Amygdala (tissue), 56 donors: ENCODE results near the gene NUDT13.
"Not testable (repeated sequence)": the region's sequence is repeated elsewhere in the genome, so short reads cannot be mapped to it uniquely, and the experiment has no call there.

Experiments used
- DNase-seq, 56 donors: peaks; one replicate each; lab custom pipeline; 2025; lab: John Stamatoyannopoulos, UW

Gene NUDT13

DNA sequence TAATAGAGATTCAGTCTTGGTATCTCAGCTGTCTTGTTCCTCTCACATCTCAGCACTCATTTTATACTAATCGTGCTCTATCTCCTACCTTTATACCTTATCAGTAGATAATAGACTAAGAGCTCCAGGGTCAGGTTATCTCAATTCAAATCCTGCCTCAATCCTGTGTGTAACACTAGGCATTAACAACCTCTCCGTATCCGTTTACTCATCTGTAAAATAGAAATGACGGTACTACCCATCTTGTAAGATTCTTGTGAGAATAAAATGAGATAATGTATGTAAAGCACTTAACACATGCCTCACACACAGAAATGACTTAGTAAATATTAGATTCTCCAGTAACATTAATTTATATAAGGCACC, 13.0 kb upstream of the NUDT13 start:
- DNase-seq, result no peak

DNA sequence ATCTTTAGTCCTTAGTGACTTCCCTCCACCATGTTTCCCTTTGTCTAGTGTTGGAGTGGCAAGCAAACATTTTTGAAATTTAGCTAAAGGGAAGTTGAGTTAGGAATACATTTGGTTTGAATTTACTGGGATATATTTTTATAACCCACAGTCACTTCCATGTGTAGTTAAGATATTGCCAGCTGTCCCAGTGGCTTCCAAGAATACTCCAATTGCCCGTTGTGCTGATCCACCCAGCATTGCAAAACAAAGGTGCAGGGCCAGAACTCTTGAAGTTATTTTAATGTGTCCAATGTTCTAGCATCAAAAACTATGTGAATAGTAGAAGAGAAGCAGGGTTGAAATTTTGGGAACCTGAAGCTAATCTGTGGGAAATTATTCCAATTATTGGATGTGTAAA, 11.1 kb upstream of the NUDT13 start:
- no peak for DNase-seq

DNA sequence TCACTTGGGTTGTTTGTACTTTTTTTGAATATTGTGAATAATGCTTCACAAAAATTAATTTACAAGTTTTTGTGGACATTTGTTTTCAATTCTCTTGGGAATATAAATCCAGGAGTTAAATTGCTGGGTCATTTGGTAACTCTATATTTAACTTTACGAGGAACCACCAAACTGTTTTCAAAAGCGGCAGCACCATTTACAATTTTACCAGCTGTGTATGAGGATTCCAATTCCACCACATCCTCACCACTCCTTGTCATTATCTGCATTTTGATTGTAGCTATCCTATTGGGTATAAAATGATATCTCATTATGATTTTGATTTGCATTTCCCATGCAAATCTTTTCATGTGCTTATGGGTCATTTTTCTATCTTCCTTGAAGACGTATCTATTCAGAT, 4.0 kb upstream of the NUDT13 start:
- DNase-seq, result no peak

DNA sequence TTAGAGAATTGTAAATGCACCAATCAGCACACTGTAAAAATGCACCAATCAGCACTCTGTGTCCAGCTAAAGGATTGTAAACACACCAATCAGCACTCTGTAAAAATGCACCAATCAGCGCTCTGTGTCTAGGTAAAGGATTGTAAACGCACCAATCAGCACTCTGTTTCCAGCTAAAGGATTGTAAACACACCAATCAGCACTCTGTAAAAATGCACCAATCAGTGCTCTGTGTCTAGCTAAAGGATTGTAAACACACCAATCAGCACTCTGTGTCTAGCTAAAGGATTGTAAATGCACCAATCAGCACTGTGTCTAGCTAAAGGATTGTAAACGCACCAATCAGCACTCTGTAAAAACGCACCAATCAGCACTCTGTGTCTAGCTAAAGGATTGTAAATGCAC, 1.0 kb upstream of the NUDT13 start:
- DNase-seq, result not testable (repeated sequence)

DNA sequence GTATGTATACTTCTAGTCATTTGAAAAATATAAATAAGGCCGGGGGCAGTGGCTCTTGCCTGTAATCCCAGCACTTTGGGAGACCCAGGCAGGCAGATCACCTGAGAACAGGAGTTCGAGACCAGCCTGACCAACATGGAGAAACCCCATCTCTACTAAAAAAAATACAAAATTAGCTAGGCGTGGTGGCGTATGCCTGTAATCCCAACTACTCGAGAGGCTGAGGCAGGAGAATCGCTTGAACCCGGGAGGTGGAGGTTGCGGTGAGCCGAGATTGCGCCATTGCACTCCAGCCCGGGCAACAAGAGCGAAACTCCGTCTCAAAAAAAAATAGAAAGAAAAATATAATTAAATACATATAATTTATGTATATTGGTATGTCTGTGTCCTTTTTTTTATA, 1.8 kb downstream of the NUDT13 start:
- DNase-seq, result not testable (repeated sequence)

DNA sequence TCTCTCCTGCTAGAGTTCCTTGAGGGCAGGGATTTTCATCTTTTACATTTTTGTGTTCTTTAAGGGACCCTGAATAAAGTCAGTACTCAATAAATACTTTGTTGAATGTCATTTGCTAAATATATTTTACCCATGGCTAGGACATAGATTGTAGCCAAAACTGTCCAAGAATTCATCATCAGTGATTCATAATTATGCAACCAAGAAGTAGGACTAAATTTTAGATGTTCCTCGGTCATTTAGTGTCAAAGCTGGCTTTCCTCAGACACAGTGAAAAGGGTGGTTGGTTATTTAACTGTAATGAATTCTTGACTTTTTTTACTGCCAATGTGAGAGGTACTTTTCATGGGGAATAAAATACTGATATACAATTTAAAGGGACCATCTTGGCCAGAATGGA, 3.3 kb downstream of the NUDT13 start:
- no peak for DNase-seq

DNA sequence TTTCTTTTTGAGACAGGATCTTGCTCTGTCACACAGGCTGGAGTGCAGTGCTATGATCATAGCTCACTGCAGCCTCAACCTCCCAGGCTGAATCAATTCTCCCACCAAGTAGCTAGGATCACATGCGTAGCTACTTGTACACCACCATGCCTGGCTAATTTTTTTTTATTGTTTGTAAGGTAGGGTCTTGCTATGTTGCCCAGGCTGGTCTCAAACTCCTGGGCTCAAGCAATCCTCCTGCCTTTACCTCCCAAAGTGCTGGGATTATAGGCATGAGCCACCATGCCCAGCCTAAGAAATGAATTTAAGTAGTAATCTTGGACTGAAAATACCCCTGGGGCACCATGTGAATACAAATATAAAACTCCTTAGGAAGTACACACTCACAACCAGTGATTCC, 5.8 kb downstream of the NUDT13 start:
- no peak for DNase-seq

DNA sequence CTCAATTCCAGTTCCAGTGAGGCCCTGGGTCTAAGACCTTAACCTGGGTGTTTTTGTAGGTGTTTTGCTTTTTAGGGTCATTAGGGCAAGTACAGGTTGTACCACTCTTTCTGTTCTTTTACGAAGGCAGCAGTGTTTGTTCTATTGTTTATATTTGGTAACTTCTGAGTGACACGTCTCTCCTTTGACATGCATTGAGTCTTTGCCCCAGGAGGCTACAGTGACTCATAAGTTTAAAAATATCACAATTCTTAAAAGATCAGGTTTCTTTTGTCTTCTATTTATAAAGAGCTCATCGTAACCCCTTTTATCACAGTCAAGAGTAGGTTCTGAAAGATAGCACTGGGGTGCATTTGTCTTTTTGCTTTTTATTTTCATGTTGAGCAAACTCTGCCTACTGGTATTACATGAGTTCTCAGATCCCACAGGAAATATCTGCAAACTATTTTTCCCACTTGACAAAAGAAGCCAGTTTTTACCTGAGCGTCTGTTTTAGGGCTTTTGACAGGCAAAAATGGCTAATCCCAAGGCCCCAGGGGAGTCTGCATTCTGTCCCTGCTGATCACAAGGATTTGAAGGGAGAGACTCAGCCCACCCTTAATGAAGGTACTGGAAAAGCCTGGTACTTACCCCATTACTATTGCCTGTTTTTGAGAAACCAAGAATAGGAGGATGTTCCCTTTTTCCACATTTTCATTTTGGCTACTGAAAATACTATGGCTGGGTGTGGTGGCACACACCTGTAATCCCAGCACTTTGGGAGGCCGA, 7.9 kb downstream of the NUDT13 start:
- DNase-seq, result no peak

DNA sequence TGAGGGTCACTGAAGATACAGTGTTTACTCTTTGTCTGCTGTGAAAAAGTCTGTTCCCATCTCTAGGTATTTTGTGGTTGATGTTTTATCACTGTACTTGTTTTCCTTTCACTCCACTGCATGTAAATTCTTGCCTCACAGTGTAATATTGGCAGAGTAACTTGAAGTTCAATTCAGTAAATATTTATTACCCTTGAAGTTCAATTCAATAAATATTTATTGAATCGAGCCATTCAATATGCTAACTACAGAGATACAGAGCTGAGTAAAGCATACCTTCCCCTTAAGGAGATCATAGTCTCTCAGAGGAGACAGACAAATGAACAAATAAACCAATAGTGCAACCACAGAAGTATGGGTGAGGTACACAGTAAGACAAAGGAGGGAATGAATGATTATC, 9.2 kb downstream of the NUDT13 start:
- no peak for DNase-seq

DNA sequence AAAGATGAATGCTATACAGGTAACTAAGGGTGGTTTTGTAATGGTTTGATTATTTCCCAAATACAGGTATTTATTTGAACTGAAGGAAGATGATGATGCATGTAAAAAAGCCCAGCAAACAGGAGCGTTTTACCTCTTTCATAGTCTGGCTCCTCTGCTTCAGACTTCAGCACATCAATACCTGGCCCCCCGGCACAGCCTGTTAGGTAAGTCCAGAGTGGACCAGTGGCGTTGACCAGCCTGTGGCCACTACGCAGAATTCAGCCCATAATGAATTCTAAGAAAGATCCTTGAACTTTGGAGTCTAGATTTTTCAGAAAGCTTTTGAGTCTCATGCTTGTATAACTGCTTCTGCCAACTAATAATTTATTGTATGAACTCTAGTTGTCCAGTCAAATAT, 9.7 kb downstream of the NUDT13 start:
- DNase-seq, result no peak

DNA sequence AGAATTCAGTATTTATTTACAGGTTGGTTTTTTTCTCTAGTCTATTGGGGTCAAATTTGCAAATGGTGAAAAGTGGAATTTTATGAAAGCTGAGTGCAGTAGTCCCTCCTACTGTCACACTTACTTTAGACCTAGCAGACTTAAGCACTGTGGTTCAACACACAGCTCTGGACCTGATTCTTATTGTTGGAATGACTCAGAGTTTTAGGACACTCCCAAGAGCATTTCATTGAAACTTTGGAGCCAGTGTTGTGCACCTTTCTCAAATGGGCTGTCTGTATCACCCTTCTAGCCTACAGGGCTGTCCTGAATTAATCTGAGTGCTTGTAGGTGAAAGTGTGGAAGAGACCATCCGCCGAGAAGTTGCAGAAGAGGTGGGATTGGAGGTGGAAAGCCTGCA, 16.1 kb downstream of the NUDT13 start:
- DNase-seq, result no peak

DNA sequence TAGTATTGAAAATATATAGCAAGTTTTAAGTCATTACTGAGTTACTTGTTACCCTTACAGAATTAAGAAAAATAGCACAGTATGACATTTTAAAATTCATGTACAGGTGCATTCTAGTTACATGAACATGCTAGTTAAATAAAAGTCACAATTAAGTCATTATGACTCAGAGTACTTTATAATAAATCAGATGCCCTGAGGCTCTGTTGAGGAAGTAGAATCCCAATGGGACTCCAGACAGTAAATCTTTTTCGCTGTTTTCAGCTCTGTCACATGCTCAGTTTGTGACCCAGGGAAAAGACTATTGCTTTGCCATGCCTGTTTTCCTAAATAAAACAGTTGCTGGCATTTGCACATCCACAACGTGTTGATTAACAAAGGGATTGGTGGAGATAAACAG, 21.0 kb downstream of the NUDT13 start:
- DNase-seq, result no peak

DNA sequence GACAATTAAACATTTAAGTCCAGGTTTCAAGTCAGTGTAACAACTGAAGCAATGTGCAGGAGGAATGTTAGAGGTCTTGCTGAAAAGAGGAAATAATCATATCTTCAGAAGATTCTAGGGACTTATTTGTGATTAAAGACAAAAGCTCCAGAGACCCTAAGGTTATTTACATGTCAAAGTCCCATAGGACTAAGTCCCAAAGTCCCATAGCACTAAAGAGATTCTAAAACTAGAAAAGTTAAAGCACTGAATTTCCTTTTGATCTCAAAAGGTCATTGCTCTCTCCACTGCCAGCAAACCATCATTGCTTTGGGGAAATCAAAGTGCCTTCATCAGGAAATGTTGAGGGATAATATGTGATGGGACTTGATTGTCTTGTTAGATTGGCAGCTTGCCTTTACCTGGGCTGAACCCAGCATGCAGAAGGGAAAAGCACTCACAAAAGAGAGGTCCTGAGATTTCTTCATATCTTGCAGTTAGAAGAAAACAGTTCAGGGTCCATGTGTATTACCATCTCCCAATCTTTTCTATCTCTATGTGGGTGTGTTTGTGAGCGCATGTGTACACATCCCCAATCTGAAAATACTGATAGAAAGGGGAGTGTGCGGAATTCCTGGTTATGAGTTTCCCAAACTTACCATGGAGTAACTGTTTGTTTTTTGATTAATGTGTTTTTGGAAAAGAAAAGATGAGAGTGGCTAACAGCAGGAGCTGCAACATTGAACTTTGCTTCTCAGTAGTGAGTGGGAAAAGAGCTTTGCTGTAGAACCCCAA, 21.8 kb downstream of the NUDT13 start:
- no peak for DNase-seq

DNA sequence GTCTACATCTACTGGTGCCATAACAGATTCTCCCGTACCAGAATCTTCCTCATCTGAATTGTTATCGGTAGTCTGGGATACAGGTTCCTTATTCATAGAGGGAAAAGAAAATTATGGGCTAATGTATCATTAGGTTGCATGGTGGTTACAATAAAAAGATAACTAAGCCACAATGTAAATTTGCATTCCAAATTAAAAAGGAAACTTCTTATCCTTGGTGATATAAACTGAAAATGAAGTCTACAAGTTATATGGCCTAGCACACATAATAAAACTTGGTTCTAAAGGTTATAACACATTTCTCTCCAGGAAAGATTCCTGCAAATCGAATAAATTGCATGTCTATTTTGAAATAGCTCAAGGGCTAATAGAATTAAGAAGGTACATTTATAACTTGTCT, 24.5 kb downstream of the NUDT13 start:
- DNase-seq, result no peak

DNA sequence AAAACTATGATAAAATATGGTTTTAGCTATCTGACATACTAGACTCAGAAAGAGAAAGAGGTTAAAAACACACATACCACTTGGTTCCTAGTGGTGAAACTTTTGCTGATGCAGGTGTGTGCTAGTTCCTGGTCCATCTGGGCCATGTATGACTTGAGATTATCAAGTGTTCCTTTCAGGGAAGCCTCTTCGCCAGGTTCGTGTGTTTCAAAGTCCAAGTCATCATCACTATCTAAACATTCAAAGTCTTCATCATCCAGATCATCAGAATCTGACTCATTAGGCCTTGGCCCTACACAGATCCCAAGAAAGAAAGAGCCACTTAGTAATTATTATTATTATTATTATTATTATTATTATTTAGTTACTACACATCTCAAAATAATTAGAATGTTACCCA, 26.4 kb downstream of the NUDT13 start:
- DNase-seq, result no peak

DNA sequence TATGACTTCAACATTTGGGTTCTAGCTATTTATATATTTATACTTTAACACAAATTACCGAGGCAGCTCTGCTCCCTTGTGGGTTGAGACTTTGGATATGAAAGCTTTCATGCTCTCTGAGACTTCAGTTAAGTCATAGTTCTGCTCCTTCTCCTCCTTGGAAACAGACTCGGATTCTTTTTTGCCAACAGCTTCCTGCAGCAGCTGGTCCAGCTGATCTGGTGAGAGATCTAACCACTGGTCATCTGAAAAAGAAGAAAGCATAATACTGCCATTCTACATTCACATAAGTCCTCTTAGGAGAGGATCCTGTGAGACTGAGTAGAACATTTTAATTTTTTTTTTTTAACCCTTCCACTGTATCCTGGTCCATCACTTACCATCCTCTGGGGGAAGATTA, 29.0 kb downstream of the NUDT13 start:
- DNase-seq, result no peak

DNA sequence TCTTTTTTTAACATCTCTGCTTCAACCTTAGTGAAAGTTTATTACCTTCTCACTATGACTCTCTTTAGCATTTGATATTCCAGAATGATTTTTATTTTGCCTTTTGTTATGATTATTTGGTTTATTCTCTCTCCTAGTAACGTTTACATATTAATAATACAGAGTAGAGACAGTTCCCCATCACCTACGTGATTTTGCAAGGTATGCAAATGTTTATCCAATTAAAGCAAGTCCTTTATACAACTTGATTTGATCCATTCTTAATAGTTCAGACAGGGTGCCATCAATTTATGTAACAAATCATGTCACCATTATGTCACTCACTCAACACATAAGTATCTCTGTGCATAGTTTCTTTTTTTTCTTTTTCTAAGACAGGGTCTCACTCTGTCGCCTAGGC, 31.3 kb downstream of the NUDT13 start:
- DNase-seq, result no peak

DNA sequence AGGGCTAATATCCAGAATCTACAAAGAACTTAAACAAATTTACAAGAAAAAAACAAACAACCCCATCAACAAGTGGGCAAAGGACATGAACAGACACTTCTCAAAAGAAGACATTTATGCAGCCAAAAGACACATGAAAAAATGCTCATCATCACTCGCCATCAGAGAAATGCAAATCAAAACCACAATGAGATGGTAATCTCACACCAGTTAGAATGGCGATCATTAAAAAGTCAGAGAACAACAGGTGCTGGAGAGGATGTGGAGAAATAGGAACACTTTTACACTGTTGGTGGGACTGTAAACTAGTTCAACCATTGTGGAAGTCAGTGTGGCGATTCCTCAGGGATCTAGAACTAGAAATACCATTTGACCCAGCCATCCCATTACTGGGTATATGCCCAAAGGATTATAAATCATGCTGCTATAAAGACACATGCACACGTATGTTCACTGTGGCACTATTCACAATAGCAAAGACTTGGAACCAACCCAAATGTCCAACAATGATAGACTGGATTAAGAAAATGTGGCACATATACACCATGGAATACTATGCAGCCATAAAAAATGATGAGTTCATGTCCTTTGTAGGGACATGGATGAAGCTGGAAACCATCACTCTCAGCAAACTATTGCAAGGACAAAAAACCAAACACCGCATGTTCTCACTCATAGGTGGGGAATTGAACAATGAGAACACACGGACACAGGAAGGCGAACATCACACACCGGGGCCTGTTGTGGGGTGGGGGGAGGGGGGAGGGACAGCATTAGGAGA, 40.6 kb downstream of the NUDT13 start:
- not testable (repeated sequence) for DNase-seq

DNA sequence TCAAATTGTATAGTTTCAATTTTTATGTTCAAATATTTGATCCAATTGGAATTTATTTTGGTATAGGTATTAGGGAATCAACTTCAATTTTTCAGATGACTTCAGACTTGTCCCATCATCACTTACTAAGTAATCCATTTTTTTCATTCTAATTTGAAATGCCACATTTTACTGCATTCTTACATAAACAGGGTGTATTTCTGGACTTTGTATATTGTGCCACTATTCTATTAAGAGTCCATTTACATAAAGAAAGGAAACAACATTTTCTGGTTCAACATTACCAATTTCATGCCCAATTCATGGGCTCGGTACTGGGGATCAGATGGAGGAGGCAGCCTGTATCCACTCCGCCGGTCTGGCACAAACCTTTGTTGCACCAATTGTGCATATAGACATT, 41.8 kb downstream of the NUDT13 start:
- no peak for DNase-seq

DNA sequence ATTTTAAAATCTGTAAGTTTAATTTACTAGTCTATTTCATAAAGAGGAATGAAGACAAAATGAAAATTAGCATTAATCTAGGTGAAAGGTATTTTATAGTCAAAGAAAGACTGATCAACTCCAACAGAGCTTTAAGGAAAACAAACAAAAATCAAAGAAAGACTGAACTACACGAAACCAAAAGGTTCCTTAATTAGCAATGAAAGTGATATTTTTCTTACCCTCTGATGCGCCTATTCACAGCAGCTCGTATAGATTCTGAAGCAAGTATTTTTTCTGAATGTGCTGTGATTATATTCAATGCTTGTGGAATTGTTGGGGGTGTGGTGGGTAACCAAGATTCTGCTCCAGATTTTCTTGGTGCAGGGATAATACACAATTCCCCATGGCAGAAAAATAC, 45.8 kb downstream of the NUDT13 start:
- no peak for DNase-seq

DNA sequence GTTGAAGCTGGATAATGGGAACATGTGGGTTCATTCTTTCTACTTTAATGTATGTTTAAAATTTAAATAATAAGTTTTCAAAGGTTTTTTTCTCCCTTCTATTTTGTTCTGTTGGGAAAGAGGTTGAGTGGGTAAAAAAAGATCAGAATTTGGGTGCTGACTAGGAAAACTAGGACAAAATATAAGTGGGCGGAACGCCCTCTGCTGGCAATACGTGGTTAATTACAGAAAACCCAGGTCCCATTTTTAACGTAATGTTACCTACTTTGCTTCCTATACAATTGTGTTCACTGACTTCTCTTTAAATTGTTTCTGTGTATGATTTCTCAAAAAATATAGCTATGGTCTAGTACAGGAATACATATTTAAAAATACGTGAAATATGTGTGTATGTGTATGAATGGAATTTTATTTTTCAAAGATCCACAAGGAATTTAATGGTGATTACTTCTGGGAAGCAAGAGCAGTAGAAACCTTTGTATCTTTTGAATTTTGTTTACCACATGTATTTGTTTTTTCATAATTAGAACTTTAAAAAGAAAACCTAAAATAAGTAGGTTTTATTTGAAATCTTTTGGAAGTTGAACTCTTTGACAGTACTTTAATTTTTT, 48.9 kb downstream of the NUDT13 start:
- DNase-seq, result peak in 34 of 56 donors; percentile 0 to 75 (median 13)
